GM10847 (cell line): ENCODE results near the gene PYDC1.

Source experiments
- POLR2A ChIP-seq: IDR thresholded peaks from 2 replicates; pipeline ENCODE4 v1.6.1; 2011; ENCODE audit not compliant: insufficient read length; ENCODE audit errors: extremely low read depth

Gene PYDC1

DNA sequence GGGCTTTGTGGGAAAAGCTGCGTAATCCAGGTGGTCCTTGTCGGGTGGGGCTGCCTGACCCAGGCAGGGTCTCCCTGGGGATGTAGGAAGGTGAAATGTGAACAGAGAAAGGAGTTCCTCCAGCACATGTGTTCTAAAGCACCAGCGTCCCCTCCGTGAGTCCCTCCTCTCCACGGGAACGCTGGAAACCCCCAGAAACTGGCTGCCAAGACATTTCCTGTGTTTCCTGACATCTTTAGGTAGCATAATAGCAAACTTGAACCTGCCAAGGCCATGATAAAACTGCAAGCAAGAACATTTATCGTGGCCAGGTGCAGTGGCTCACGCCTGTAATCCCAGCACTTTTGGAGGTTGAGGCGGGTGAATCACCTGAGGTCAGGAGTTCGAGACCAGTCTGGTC is 12.6 kb upstream of the PYDC1 start:
- no peak for TF ChIP-seq POLR2A

DNA sequence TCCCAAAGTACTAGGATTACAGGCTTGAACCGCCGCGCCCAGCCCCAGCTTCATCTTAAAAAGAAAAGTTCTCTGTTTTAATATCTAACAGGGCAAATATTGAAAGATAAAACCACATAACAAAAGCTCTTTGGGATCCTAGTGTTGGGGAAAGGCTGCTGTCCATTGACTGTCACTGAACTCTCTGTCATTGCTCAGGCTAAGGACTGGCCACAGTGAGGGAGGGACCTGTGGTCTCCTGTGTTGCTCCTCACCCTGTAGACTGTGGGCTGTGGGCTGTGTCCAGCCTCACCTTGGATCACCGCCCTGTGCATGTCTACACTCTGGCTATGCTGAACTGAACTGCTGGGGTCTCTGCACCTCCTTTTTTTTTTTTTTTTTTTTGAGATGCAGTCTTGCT is 11.3 kb upstream of the PYDC1 start:
- TF ChIP-seq POLR2A = no peak

GRCh38 chr16:31225193-31225592 is 8.3 kb upstream of the PYDC1 start:
- TF ChIP-seq POLR2A = no peak

- no peak for TF ChIP-seq POLR2A
These were observed 7.4 kb upstream of the PYDC1 start for GRCh38 chr16:31224092-31224955.

DNA sequence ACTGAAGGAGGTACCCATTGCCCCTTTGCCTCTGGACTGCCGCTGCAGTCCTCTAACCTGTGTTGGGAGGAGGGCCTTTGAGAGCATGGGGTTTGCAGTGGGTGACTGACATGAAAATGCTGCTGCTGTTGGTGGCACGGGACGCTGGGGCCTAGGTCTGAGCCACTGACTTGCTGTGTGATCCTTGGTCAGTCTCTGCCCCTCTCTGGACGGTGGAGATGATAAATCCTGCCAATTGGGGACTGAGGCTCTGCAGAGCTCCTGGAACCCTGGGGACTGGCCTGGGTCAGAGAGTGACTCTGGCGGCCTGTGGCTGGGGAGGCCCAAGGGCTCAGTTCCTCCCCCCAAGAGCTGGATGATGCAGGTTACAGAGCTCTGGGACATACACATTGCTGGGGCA is 6.1 kb upstream of the PYDC1 start:
- no peak for TF ChIP-seq POLR2A

DNA sequence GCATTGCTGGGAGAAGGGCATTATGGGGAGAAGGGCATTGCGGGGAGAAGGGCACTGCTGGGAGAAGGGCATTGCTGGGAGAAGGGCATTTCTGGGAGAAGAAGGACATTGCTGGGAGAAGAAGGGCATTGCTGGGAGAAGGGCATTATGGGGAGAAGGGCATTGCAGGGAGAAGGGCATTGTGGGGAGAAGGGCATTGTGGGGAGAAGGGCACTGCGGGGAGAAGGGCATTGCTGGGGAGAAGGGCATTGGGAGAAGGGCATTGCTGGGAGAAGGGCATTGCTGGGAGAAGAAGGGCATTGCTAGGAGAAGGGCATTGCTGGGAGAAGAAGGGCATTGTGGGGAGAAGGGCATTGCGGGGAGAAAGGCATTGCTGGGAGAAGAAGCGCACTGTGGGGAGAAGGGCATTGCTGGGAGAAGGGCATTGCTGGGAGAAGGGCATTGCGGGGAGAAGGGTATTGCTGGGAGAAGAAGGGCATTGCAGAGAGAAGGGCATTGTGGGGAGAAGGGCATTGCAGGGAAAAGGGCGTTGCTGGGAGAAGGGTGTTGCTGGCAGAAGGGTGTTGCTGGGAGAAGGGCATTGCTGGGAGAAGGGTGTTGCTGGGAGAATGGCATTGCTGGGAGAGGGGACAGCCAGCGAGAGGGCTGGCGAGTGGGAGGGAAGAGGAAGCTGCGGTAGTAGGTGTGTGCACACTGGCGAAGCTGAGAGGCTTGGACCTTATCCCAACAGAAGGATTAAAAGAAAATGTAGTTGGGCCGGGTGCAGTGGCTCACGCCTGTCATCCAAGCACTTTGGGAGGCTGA is 4.6 kb upstream of the PYDC1 start:
- no peak for TF ChIP-seq POLR2A

DNA sequence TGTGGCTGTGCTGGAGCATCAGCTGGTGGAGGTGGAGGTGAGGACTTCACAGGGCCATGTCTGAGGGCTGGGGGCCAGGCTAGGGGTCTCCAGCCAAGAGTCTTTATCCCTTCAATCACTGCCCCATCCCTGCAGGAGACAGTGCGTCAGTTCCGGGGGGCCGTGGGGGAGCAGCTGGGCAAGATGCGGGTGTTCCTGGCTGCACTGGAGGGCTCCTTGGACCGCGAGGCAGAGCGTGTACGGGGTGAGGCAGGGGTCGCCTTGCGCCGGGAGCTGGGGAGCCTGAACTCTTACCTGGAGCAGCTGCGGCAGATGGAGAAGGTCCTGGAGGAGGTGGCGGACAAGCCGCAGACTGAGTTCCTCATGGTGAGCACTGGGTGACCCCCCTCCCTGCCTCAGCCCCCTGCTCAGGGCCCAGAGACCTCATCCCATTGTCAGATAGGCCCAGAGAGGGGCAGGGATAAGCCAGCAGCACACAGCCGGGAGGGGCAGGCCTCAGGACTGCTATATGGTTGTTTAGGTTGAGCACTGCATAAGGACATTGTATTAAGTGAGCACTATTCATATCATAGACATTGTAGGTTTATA is 2.3 kb upstream of the PYDC1 start:
- TF ChIP-seq POLR2A = no peak

GRCh38 chr16:31217136-31217530 is 198 bp upstream of the PYDC1 start:
- no peak for TF ChIP-seq POLR2A

DNA sequence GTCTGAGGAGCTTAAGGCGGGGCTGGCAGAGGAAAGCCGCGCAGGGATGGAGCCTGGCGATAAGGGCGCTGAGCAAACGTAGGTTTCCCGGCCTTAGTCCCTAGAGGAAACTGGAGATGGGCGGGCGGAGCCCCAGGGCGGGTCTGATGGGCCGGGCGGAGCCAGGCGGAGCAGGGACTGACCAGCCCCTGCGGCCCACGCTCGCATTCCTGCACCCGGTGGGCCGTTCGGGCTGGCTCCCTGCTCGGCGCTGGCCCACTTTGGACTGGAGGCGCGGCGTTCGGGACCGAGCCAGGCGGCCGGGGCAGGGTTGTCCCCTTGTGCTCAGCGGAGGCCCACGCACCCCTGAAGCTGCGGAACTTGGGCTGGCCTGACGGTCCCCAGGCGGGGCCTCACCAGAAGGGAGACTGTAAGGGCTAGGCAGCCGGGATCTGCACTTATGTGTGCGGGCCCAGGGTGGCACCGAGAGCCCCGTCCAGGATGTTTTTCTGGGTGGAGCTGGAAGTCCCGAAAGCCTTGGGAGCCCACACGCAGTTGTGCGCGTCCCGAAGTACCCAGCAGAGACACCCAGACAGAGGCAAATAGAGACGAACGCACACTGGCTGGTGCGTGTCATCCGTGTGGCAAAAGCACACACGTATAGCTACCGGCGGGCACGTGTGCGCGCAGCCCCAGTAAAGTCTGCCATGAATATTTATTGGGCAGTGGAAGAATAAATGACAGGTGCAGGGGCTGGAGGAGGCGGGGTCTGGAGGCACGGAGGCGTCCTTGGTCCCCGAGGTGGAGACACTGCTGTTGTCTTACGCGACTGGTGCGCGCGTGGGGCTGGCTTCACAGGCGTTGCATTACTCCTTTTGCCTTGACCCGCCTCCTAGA is 1.4 kb downstream of the PYDC1 start:
- TF ChIP-seq POLR2A = no peak

DNA sequence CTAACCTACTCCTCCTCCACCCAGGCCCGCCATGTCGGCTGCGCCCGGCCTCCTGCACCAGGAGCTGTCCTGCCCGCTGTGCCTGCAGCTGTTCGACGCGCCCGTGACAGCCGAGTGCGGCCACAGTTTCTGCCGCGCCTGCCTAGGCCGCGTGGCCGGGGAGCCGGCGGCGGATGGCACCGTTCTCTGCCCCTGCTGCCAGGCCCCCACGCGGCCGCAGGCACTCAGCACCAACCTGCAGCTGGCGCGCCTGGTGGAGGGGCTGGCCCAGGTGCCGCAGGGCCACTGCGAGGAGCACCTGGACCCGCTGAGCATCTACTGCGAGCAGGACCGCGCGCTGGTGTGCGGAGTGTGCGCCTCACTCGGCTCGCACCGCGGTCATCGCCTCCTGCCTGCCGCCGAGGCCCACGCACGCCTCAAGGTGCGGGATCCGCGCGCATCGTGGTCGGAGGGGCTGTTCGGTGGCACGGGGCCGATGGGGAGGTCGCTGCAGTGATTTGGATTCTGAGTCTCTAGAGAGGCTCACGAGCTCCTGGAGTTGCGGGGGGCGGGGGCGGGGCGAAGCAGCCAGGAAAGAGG is 2.1 kb downstream of the PYDC1 start:
- TF ChIP-seq POLR2A = no peak

DNA sequence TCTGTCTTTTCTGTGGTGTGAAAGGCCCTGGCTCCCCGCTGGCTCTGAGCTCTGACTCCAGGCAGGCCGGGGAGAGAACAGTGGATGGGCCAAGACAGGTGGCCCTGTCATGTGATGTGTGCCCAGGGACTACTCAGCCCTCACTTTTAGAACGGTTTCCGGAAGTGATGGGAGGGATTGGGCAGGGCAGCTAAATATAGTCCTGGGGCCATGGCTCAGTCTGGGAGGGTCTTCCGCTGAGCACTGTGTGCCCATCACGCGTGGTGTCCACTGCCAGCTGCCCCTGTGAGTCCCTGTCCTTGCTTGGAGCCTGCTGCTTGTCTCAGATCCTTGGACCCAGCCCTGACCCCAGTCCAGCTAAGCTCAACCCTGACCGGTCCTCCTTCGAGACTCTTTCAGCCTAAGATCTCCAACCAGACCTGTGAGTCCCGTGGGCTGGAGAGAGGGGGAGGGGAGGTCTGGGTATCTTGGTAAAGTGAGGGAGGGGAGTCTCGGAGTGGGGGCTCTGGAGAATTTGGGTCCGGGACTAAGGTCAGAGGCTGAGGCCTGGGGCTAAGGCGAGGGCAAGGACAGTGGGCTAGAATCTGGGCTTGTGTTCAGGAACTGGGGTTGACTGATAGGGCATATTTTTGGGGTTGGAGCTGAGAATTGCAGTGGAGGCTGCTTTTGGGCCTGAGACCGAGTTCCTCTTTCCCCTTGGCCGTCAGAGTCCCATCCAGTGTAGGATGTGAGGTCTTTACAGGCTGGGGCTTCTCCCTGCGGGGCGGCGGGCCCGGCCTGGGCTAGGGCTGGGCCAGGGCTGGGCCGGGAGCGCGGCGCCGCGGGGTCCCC is 2.8 kb downstream of the PYDC1 start, which contains the start of gene TRIM72:
TSS of gene TRIM72 (plus strand) at position 243 of the 831 bp plus-strand sequence. CDS start 620 bp downstream, outside the sequence.
- TF ChIP-seq POLR2A = no peak

GRCh38 chr16:31213342-31213741 is 3.6 kb downstream of the PYDC1 start:
- no peak for TF ChIP-seq POLR2A

GRCh38 chr16:31206776-31207175 is 10.2 kb downstream of the PYDC1 start:
- TF ChIP-seq POLR2A = no peak
